Measurements from ENCODE around the gene PRAMEF15.
A peak's percentile ranks its signal among the peaks of the same experiment; 100 is the strongest.
"Not testable (repeated sequence)": the region's sequence is repeated elsewhere in the genome, so short reads cannot be mapped to it uniquely, and the experiment has no call there.

Gene PRAMEF15

DNA sequence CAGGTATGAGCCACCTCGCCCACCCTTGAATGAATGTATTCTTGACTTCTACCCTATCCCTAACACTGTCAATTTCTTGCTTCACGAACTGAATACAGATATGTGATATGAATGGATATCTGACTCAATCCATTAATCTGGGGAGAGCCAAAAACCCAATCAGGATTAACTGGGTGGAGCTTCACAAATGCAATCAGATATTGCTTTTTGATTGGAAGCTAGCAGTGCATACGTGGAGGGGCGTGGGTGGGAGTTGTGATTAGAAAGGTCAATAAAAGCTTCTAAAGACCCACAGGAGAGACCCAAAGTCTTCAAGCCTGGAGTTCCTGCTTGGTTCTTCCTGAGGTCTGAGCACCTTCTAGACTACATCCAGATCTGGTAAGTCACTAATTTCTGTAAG, at the start of gene PRAMEF15:
PRAMEF15 (plus strand) TSS at position 301 of the 400 bp plus-strand sequence. CDS start 2,827 bp downstream, outside the sequence.
- H3K27ac ChIP-seq; DNase-seq (ENCODE audit: low spot score); CTCF ChIA-PET; POLR2A ChIA-PET (ENCODE audit: low non-redundant PET): not testable (repeated sequence)

DNA sequence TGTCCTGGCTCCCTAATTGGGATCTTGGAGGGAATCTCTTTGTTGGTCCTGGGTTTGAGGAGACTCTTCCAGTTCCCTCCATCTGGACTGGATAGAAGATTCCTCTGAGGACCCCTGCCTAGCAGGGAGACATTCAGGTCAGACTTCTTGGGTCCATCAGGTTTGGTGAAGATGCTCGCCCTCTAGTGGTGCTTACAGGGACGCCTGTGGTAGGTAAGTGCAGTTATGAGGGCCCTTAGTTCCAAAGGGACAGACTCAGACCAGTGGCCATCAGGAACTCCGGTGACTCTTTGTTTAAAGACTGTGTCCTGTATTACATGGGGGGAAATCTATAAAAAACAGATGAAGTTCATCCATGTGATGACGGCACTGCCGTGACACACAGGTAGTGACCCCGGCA, 38.4 kb upstream of the PRAMEF15 start:
- DNase-seq (ENCODE audit: low spot score); H3K27ac ChIP-seq; POLR2A ChIA-PET (ENCODE audit: low non-redundant PET); CTCF ChIA-PET: not testable (repeated sequence)

DNA sequence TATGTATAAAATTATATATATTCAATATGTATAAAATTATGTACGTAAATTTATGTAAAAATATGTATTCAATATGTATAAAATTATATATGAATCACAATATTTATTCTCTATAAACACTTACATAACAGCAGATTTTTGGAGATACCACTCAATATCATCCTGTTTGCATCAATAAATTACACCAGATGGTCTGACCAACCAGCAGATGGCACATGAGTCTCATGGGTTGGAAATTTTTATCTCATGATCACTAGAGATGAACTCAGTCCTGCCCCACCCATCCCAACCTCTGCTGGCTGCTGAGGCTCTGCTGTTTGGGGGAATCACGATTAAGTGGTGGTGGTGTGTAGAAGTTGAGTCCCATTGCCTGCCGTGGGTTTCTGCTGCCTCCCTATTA, 35.8 kb upstream of the PRAMEF15 start:
- CTCF ChIA-PET; POLR2A ChIA-PET (ENCODE audit: low non-redundant PET); H3K27ac ChIP-seq; DNase-seq (ENCODE audit: low spot score): not testable (repeated sequence)

DNA sequence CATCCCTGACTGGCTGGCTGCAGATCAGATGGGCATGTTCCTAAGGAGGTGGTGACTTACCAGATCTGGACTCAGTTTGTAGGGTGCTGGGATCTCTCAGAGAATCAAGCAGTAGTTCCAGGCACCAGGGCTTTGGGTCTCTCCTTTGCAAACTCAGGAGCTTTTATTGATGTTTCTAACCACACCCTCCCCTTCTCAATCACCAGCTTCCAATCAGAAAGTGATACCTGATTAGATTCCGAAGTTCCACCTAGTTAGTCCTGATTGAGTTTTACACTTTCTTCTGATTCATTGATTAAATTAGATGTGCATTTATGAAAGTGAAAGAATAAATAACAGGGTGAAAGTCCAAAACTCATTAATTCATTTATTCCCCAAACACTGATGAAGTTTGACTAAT, 30.3 kb upstream of the PRAMEF15 start, which contains the start of gene PRAMEF8:
PRAMEF8 (minus strand) TSS at position 101 of the 400 bp plus-strand sequence. CDS start 1,046 bp downstream, outside the sequence.
- DNase-seq (ENCODE audit: low spot score); H3K27ac ChIP-seq; POLR2A ChIA-PET (ENCODE audit: low non-redundant PET); CTCF ChIA-PET: not testable (repeated sequence)

DNA sequence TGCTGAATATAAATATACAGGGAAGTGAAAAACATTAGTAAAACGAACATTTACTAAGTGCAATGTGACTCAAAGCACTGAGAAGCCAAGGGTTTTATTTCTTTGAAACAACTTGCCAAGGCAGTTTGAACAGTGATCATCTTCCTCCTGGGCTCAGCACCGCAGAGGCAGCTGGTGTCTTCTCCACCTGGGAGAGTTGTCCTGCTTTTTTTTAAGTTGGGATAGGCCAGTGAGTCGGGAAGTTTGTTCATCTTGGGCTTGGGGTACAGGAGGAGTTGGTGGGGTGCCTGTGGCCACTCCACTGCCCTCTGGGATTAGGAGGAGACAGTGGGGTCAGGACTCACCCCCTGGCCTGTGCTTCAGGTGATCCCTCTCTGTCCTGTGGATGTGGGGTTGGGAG, 26.4 kb upstream of the PRAMEF15 start:
- H3K27ac ChIP-seq; DNase-seq (ENCODE audit: low spot score); POLR2A ChIA-PET (ENCODE audit: low non-redundant PET); CTCF ChIA-PET: not testable (repeated sequence)

DNA sequence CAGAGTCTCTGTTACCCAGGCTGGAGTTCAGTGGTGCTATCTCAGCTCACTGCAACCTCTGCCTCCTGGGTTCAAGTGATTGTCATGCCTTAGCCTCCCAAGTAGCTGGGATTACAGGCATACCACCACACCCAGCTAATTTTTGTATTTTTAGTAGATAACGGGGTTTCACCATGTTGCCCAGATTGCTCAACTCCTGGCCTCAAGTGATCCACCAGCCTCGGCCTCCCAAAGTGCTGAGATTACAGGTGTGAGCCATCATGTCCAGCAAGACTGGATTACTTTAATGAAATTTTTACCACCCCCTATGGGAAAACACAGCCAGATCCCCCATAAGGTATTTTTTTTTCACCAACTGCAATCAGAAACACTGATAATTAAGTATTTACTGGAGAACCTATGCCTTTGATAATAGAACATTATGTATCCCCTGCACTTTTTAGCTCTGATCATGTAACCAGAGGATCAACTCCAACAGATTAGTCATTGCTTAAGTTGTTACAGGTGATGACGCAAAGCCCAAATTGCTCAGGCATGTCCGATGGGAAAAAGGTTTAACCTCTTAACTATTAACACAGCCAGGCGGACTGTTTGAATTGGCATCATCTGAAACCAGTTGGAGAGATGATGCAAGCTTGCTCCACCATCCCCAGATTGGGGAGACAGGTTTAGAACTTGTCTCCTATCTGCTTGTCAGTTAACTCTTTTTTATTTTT, 18.0 kb upstream of the PRAMEF15 start:
- H3K27ac ChIP-seq; CTCF ChIA-PET; POLR2A ChIA-PET (ENCODE audit: low non-redundant PET); DNase-seq (ENCODE audit: low spot score): not testable (repeated sequence)

DNA sequence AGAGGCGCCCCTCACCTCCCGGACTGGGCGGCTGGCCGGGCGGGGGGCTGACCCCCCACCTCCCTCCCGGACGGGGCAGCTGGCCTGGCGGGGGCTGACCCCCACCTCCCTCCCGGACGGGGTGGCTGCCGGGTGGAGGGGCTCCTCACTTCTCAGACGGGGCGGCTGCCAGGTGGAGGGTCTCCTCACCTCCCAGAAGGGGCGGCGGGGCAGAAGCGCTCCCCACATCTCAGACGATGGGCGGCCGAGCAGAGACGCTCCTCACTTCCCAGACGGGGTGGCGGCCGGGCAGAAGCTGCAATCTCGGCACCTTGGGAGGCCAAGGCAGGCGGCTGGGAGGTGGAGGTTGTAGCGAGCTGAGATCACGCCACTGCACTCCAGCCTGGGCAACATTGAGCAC, 16.7 kb upstream of the PRAMEF15 start:
- H3K27ac ChIP-seq; POLR2A ChIA-PET (ENCODE audit: low non-redundant PET); CTCF ChIA-PET; DNase-seq (ENCODE audit: low spot score): not testable (repeated sequence)

DNA sequence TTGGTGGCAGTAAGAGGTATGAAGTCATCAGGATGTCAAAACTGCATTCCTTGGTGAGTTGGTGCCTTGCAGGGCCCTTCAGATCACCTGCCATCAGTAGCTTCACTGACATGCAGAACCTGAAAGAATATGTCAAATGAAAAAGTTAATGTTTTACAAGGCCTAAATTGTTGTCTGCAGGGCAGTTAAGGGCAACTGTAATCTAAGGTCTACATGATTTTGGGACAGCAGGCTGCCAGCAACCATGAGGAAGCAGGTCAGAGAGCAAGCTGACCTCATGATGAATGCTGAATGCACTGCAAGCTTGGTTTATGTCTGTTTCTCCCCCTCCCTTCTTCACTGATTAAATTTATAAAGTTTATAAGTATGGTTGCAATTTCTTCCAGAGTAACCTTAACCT, 13.2 kb upstream of the PRAMEF15 start:
- H3K27ac ChIP-seq; DNase-seq (ENCODE audit: low spot score); POLR2A ChIA-PET (ENCODE audit: low non-redundant PET); CTCF ChIA-PET: not testable (repeated sequence)

DNA sequence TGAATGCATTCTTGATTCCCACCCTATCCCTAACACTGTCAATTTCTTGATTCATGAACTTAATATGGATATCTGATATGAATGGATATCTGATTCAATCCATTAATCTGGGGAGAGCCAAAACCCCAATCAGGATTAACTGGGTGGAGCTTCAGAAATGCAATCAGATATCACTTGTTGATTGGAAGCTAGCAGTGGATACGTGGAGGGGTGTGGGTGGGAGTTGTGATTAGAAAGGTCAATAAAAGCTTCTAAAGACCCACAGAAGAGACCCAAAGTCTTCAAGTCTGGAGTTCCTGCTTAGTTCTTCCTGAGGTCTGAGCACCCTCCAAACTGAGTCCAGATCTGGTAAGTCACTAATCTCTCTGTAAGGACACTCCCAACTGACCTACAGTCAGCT, 12.1 kb upstream of the PRAMEF15 start, which contains the start of gene PRAMEF33:
PRAMEF33 (plus strand) TSS at position 301 of the 400 bp plus-strand sequence. CDS start 2,416 bp downstream, outside the sequence.
- CTCF ChIA-PET; POLR2A ChIA-PET (ENCODE audit: low non-redundant PET): not testable (repeated sequence)

DNA sequence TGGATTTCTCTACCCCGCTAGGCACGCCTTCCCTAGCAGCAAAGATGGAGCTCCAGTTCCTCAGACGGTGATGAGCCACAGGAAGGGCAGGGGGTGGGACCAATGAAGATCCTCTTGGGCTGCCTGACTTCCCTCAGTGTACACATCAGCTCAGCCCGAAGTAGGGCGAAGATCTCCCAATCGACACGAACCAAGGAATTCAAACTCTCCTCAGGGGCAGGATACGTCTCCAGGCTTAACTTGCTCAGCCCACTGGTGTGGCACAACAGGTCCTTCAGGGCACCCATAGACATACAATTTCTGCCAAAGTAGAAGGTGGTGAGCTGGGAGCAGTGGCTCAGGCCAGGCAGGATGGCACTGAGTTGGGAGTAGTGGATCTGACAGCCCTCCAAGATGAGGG, 27.1 kb downstream of the PRAMEF15 start:
- DNase-seq (ENCODE audit: low spot score); POLR2A ChIA-PET (ENCODE audit: low non-redundant PET); H3K27ac ChIP-seq; CTCF ChIA-PET: not testable (repeated sequence)

More for the DNA sequence above, 12.1 kb upstream of the PRAMEF15 start, which contains the start of gene PRAMEF33:
- DNase-seq (ENCODE audit: low spot score); H3K27ac ChIP-seq: not testable (repeated sequence)

DNA sequence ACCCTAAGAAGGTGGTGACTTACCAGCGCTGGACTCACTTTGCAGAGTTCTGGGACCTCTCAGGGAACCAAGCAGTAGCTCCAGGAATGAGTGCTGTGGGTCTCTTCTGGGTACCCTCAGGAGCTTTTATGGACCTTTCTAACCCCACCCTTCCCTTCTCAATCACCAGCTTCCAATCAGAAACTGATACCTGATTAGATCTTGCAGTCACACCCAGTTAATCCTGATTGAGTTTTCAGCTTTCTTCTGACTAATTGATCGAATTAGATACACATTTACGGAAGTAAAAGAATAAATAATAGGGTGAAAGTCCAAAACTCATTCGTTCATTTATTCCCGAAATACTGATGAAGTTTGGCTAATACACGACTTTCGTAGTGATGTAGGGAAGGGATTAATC, 31.7 kb downstream of the PRAMEF15 start, which contains the start of gene PRAMEF14:
PRAMEF14 (minus strand) TSS at position 101 of the 400 bp plus-strand sequence. CDS start 1,820 bp downstream, outside the sequence.
- DNase-seq (ENCODE audit: low spot score); POLR2A ChIA-PET (ENCODE audit: low non-redundant PET); CTCF ChIA-PET: not testable (repeated sequence)

DNA sequence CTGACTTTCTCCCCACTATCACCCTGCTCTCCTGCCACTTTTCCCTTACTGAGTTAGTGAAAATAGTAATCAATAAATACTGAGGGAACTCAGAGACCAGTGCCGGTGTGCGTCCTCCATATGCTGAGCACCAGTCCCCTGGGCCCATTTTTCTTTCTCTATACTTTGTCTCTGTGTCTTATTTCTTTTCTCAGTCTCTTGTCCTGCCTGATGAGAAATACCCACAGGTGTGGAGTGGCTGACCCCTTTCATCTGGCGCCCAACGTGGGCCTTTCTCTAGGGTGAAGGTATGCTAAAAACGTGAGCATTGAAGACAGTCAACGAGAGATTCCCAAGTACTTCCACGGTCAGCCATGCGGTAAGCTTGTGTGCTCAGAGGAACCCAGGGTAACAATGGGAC, 38.1 kb downstream of the PRAMEF15 start:
- DNase-seq (ENCODE audit: low spot score); POLR2A ChIA-PET (ENCODE audit: low non-redundant PET); CTCF ChIA-PET; H3K27ac ChIP-seq: not testable (repeated sequence)

More for the DNA sequence above, 31.7 kb downstream of the PRAMEF15 start, which contains the start of gene PRAMEF14:
- not testable (repeated sequence) for H3K27ac ChIP-seq

DNA sequence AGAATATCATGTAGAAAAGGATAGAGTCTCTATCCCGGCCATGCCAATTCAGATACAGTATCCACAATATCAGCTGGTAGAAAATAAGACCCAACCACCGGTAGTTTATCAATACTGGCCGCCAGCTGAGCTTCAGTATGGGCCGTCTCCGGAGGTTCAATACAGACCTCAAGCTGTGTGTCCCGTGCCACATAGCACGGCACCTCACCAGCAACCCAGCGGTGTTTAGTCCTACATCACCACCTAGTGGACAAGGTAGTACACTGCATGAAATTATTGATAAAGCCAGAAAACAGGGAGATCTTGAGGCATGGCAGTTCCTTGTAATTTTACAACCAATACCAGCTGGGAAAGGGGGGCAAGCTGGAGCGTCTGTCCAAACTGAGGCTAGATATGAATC, 39.1 kb downstream of the PRAMEF15 start:
- H3K27ac ChIP-seq; DNase-seq (ENCODE audit: low spot score); CTCF ChIA-PET; POLR2A ChIA-PET (ENCODE audit: low non-redundant PET): not testable (repeated sequence)

DNA sequence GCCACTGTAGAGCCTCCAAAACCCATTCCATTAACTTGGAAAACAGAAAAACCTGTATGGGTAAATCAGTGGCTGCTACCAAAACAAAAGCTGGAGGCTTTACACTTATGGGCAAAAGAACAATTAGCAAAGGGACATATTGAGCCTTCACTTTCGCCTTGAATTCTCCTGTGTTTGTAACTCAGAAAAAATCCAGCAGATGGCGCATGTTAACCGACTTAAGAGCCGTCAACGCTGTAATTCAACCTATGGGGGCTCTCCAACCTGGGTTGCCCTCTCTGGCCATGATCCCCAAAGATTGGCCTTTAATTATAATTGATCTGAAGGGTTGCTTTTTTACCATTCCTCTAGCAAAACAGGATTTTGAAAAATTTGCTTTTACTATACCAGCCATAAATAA, 41.4 kb downstream of the PRAMEF15 start:
- H3K27ac ChIP-seq; CTCF ChIA-PET; POLR2A ChIA-PET (ENCODE audit: low non-redundant PET): not testable (repeated sequence)
- DNase-seq (ENCODE audit: low spot score), result peak; percentile 5
- TF ChIP-seq, protein P1, sequence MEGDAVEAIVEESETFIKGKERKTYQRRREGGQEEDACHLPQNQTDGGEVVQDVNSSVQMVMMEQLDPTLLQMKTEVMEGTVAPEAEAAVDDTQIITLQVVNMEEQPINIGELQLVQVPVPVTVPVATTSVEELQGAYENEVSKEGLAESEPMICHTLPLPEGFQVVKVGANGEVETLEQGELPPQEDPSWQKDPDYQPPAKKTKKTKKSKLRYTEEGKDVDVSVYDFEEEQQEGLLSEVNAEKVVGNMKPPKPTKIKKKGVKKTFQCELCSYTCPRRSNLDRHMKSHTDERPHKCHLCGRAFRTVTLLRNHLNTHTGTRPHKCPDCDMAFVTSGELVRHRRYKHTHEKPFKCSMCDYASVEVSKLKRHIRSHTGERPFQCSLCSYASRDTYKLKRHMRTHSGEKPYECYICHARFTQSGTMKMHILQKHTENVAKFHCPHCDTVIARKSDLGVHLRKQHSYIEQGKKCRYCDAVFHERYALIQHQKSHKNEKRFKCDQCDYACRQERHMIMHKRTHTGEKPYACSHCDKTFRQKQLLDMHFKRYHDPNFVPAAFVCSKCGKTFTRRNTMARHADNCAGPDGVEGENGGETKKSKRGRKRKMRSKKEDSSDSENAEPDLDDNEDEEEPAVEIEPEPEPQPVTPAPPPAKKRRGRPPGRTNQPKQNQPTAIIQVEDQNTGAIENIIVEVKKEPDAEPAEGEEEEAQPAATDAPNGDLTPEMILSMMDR (conservative IDR thresholded peaks at IDR 0.05; ENCODE audit: low read depth), result peak; percentile 49

DNA sequence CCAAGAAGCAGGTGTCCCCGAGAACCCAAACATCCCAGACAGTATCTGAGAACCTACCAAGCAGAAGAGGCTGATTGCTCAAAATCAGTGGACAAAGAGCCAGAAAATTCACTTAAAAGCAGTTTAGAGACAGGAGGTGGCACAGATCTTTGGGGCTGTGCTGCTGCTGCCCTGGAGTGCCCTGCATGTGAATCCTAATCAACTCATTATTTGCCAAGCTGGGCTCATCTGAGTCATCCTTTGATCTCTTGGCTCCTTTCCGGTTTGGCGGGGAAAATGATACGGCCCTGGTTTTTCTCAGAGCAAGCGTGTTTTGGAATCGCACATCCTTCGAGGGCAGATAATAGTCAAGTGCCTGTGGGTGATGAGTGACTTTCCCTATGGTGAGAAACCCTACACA, 47.0 kb downstream of the PRAMEF15 start:
- H3K27ac ChIP-seq; DNase-seq (ENCODE audit: low spot score); POLR2A ChIA-PET (ENCODE audit: low non-redundant PET); CTCF ChIA-PET: not testable (repeated sequence)

DNA sequence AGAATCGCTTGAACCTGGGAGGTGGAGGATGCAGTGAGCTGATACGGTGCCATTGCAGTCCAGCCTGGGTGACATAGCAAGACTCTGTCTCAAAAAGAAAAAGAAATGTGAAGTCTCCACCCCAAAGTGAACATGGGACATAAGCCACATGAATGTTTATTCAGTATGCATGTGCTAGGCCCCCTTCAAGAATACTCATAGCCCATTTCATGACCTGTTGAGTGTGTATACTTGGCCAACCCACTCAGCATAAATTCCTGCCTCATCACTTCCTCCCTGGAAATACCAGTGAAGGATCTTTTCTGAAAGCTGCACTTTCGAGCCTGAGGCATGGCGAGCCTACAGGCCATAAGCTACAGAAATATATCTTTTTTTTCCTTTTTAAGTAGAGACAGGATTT, 49.5 kb downstream of the PRAMEF15 start:
- H3K27ac ChIP-seq; DNase-seq (ENCODE audit: low spot score); CTCF ChIA-PET; POLR2A ChIA-PET (ENCODE audit: low non-redundant PET): not testable (repeated sequence)

DNA sequence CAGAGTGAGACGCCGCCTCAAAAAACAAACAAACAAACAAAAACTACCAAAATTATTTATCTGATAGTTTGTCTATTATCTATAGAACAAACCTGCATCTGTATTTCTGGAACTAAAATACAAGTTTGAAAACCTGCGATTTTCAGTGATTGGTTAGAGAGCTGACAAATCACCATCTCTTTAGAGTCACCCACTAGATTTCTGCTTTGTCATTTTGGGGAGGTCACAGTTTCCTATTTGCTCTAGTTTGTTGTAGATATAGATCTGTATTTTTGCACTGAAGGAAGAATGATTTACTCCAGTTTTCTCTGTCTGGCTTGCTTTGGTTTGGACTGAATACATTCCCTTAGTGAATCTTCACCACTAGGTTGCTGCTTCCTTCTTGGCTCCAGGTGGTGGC, 51.2 kb downstream of the PRAMEF15 start:
- DNase-seq (ENCODE audit: low spot score); CTCF ChIA-PET; POLR2A ChIA-PET (ENCODE audit: low non-redundant PET); H3K27ac ChIP-seq: not testable (repeated sequence)
